Measurements from ENCODE around the gene P3H1. TPM values are rescaled to one million over a fixed set of nuclear protein-coding genes. Genes with fewer than 3 reads are reported as not detected.
A peak's percentile ranks its signal among the peaks of the same experiment; 100 is the strongest.
"Not testable (repeated sequence)": the region's sequence is repeated elsewhere in the genome, so short reads cannot be mapped to it uniquely, and the experiment has no call there.

Gene P3H1
- polyA plus RNA-seq (2013, experiment 1 of 2): 40.4 TPM
- polyA plus RNA-seq (2013, experiment 2 of 2): 47.0 TPM

- under 1% methylated on average over 82 of the region's 82 CpGs for WGBS
- H3K4me1 ChIP-seq (ENCODE audit: insufficient read depth, low read length): peaks cover 15% of the 10 kb centered on the region
- peak within 1 kb of the TSS; percentile 63; the same call in 1 of the 2 replicates for H3K27ac ChIP-seq (ENCODE audit: low read depth, low read length)
These were observed at the start of gene P3H1, which contains the start of gene C1orf50 for GRCh38 chr1:42766741-42767509. Gene P3H1, minus strand, starts transcription at chr1:42767028. Its CDS starts 57 bp downstream, at chr1:42766971. Gene C1orf50, plus strand, starts transcription at chr1:42767249. Its CDS starts 63 bp downstream, at chr1:42767312.

GRCh38 chr1:42815941-42816584, 49.2 kb upstream of the P3H1 start:
- 57% methylated on average over 7 of the region's 7 CpGs for WGBS
- Histone ChIP-seq H3K36me3 (ENCODE audit: insufficient read depth, low read length) (no peaks in the 10 kb centered on the region; the same call in 1 of the 2 replicates), H3K9me3 (ENCODE audit: insufficient read depth, low read depth, low read length) (no peaks in the 10 kb centered on the region), H3K27ac (ENCODE audit: low read depth, low read length) (no peak overlapping the region; the same call in 1 of the 2 replicates), H3K4me3 (ENCODE audit: low read length) (peak overlapping the region; percentile 94), H3K4me1 (ENCODE audit: insufficient read depth, low read length) (peaks cover 17% of the 10 kb centered on the region), H3K9ac (ENCODE audit: low read depth, low read length) (peak overlapping the region; percentile 86; the same call in 1 of the 2 replicates), H3K27me3 (ENCODE audit: insufficient read depth, low read length) (no peaks in the 10 kb centered on the region)

More at GRCh38 chr1:42766741-42767509, at the start of gene P3H1, which contains the start of gene C1orf50:
- Histone ChIP-seq H3K27me3 (ENCODE audit: insufficient read depth, low read length) (no peaks in the 10 kb centered on the region), H3K36me3 (ENCODE audit: insufficient read depth, low read length) (peaks cover 7% of the 10 kb centered on the region), H3K9me3 (ENCODE audit: insufficient read depth, low read depth, low read length) (no peaks in the 10 kb centered on the region), H3K4me3 (ENCODE audit: low read length) (peak within 1 kb of the TSS; percentile 93), H3K9ac (ENCODE audit: low read depth, low read length) (peak within 1 kb of the TSS; percentile 79)

- H3K4me1 ChIP-seq (ENCODE audit: insufficient read depth, low read length): peaks cover 13% of the 10 kb centered on the region
- H3K27ac ChIP-seq (ENCODE audit: low read depth, low read length); H3K9ac ChIP-seq (ENCODE audit: low read depth, low read length); H3K27me3 ChIP-seq (ENCODE audit: insufficient read depth, low read length); H3K36me3 ChIP-seq (ENCODE audit: insufficient read depth, low read length); H3K4me3 ChIP-seq (ENCODE audit: low read length); H3K9me3 ChIP-seq (ENCODE audit: insufficient read depth, low read depth, low read length): not testable (repeated sequence)
- WGBS: no CpG with 5 or more reads among the region's 3 CpGs
These were observed 48.0 kb upstream of the P3H1 start for GRCh38 chr1:42814815-42815214.

GRCh38 chr1:42807056-42807668, 40.3 kb upstream of the P3H1 start:
- H3K4me1 ChIP-seq (ENCODE audit: insufficient read depth, low read length): no peaks in the 10 kb centered on the region
- peaks cover 17% of the 10 kb centered on the region for H3K36me3 ChIP-seq (ENCODE audit: insufficient read depth, low read length)
- H3K27ac ChIP-seq (ENCODE audit: low read depth, low read length): no peak overlapping the region
- no peaks in the 10 kb centered on the region for H3K27me3 ChIP-seq (ENCODE audit: insufficient read depth, low read length)
- H3K9me3 ChIP-seq (ENCODE audit: insufficient read depth, low read depth, low read length): peaks cover 5% of the 10 kb centered on the region; the same call in 1 of the 2 replicates
- no peak overlapping the region for H3K9ac ChIP-seq (ENCODE audit: low read depth, low read length)
- no peak overlapping the region for H3K4me3 ChIP-seq (ENCODE audit: low read length)

- 93% methylated on average over 5 of the region's 5 CpGs for WGBS
- Histone ChIP-seq H3K36me3 (ENCODE audit: insufficient read depth, low read length) (peaks cover 17% of the 10 kb centered on the region), H3K27ac (ENCODE audit: low read depth, low read length) (no peak overlapping the region), H3K9ac (ENCODE audit: low read depth, low read length) (no peak overlapping the region), H3K27me3 (ENCODE audit: insufficient read depth, low read length) (no peaks in the 10 kb centered on the region), H3K4me3 (ENCODE audit: low read length) (no peak overlapping the region), H3K9me3 (ENCODE audit: insufficient read depth, low read depth, low read length) (peaks cover 5% of the 10 kb centered on the region; the same call in 1 of the 2 replicates), H3K4me1 (ENCODE audit: insufficient read depth, low read length) (no peaks in the 10 kb centered on the region)
These were observed 39.8 kb upstream of the P3H1 start for GRCh38 chr1:42806593-42806992.

- Histone ChIP-seq H3K36me3 (ENCODE audit: insufficient read depth, low read length) (peaks cover 17% of the 10 kb centered on the region), H3K27me3 (ENCODE audit: insufficient read depth, low read length) (no peaks in the 10 kb centered on the region), H3K9me3 (ENCODE audit: insufficient read depth, low read depth, low read length) (peaks cover 5% of the 10 kb centered on the region; the same call in 1 of the 2 replicates), H3K9ac (ENCODE audit: low read depth, low read length) (no peak overlapping the region), H3K27ac (ENCODE audit: low read depth, low read length) (no peak overlapping the region), H3K4me3 (ENCODE audit: low read length) (no peak overlapping the region), H3K4me1 (ENCODE audit: insufficient read depth, low read length) (no peaks in the 10 kb centered on the region)
These were observed 39.3 kb upstream of the P3H1 start for GRCh38 chr1:42806171-42806570.

- no peaks in the 10 kb centered on the region for H3K4me1 ChIP-seq (ENCODE audit: insufficient read depth, low read length)
- 92% methylated on average over 8 of the region's 8 CpGs for WGBS
- H3K4me3 ChIP-seq (ENCODE audit: low read length): no peak overlapping the region
These were observed 35.1 kb upstream of the P3H1 start for GRCh38 chr1:42801832-42802473.

GRCh38 chr1:42797979-42798378, 31.2 kb upstream of the P3H1 start:
- H3K27ac ChIP-seq (ENCODE audit: low read depth, low read length): no peak overlapping the region
- H3K9ac ChIP-seq (ENCODE audit: low read depth, low read length): no peak overlapping the region
- H3K4me3 ChIP-seq (ENCODE audit: low read length): no peak overlapping the region
- H3K9me3 ChIP-seq (ENCODE audit: insufficient read depth, low read depth, low read length): no peaks in the 10 kb centered on the region
- no peaks in the 10 kb centered on the region for H3K36me3 ChIP-seq (ENCODE audit: insufficient read depth, low read length)
- no peaks in the 10 kb centered on the region for H3K4me1 ChIP-seq (ENCODE audit: insufficient read depth, low read length)
- WGBS: 86% methylated on average over 5 of the region's 5 CpGs
- H3K27me3 ChIP-seq (ENCODE audit: insufficient read depth, low read length): no peaks in the 10 kb centered on the region

More at GRCh38 chr1:42801832-42802473, 35.1 kb upstream of the P3H1 start:
- peaks cover 5% of the 10 kb centered on the region; the same call in 1 of the 2 replicates for H3K9me3 ChIP-seq (ENCODE audit: insufficient read depth, low read depth, low read length)
- no peak overlapping the region for H3K9ac ChIP-seq (ENCODE audit: low read depth, low read length)
- no peaks in the 10 kb centered on the region for H3K27me3 ChIP-seq (ENCODE audit: insufficient read depth, low read length)
- no peak overlapping the region for H3K27ac ChIP-seq (ENCODE audit: low read depth, low read length)
- peaks cover 9% of the 10 kb centered on the region for H3K36me3 ChIP-seq (ENCODE audit: insufficient read depth, low read length)

GRCh38 chr1:42797414-42797813, 30.6 kb upstream of the P3H1 start:
- 91% methylated on average over 2 of the region's 3 CpGs for WGBS
- H3K9me3 ChIP-seq (ENCODE audit: insufficient read depth, low read depth, low read length): no peaks in the 10 kb centered on the region
- H3K36me3 ChIP-seq (ENCODE audit: insufficient read depth, low read length): no peaks in the 10 kb centered on the region
- H3K27me3 ChIP-seq (ENCODE audit: insufficient read depth, low read length): no peaks in the 10 kb centered on the region
- H3K27ac ChIP-seq (ENCODE audit: low read depth, low read length): no peak overlapping the region
- no peak overlapping the region for H3K4me3 ChIP-seq (ENCODE audit: low read length)
- no peaks in the 10 kb centered on the region for H3K4me1 ChIP-seq (ENCODE audit: insufficient read depth, low read length)
- H3K9ac ChIP-seq (ENCODE audit: low read depth, low read length): no peak overlapping the region

GRCh38 chr1:42793824-42794223, 27.0 kb upstream of the P3H1 start:
- no peaks in the 10 kb centered on the region for H3K27me3 ChIP-seq (ENCODE audit: insufficient read depth, low read length)
- H3K36me3 ChIP-seq (ENCODE audit: insufficient read depth, low read length): no peaks in the 10 kb centered on the region
- no peak overlapping the region for H3K4me3 ChIP-seq (ENCODE audit: low read length)
- no peak overlapping the region for H3K27ac ChIP-seq (ENCODE audit: low read depth, low read length)
- 94% methylated on average over 2 of the region's 2 CpGs for WGBS
- H3K9ac ChIP-seq (ENCODE audit: low read depth, low read length): no peak overlapping the region
- no peaks in the 10 kb centered on the region for H3K4me1 ChIP-seq (ENCODE audit: insufficient read depth, low read length)
- H3K9me3 ChIP-seq (ENCODE audit: insufficient read depth, low read depth, low read length): no peaks in the 10 kb centered on the region
